Thoracic aorta endothelial cell (primary cell): Measurements from ENCODE around the gene AKR1C8. TPM values are rescaled to one million over a fixed set of nuclear protein-coding genes. Genes with fewer than 3 reads are reported as not detected.

ENCODE experiments used
- total RNA-seq: library from RNA; depleted of rRNA; stranded (reverse); fragments of >200 nt; gene quantifications from 2 replicates; pipeline ENCODE4 v1.2.3, GENCODE V29; 2012

Gene AKR1C8
- not detected in 2 replicates for total RNA-seq

DNA sequence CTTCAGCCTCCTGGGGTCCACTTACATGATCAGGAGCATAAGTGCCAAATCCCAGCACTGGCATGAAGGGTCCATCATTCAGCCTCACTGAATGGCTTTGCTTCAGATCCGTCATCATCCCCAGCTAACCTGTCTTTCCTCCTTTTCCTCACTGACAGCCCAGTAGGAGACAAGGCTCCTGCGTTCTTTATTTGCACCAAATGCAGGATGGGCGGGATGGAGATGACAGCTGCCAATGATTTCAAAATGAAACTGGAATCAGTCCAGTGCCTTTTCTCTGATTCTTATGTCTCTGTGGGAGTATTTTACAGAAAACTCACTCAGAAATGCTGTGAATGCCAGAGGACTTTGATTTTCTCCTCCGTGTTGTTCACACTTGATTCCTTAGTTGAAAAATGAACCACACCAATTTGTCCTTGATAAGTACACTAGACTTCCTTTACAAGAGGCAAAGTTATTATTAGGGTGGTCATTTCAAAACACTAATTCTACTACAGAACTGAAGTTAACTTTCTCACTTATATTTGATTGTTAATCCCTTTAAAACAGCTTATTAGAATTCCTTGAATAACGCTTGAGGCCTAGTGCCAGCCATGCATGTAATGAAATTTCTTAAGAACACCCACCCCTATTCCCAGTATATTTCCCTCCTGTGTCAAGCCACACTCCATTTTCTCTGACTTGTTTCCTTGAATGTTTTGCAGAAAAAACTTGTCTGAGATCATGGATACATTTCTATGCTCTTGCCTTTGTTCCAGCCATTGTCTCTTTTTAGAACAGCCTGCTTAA, at the start of gene AKR1C8:
Gene AKR1C8 (minus strand): TSS at position 164 of the 789 bp plus-strand sequence. CDS start 46 bp downstream, at position 118.

GRCh38 chr10:5196702-5197113, 11.8 kb upstream of the AKR1C8 start, which contains the start of gene AKR1C4:
TSS of gene AKR1C4 (plus strand) at chr10:5196837. CDS start at chr10:5196868, 31 bp downstream.

Other genes starting within 250 kb of the AKR1C8 start
- 1.1 and 7.2 TPM in 2 replicates for gene AKR1C1, start 221.7 kb downstream of the AKR1C8 start, total RNA-seq
- gene AKR1C2, start 181.3 kb downstream of the AKR1C8 start, total RNA-seq, result 2.0 and 2.2 TPM in 2 replicates
- gene AKR1C3, start 90.7 kb downstream of the AKR1C8 start, total RNA-seq, result 98.7 and 144 TPM in 2 replicates
- not detected in 2 replicates for gene AKR1C4, start 11.7 kb upstream of the AKR1C8 start, total RNA-seq
- not detected in 2 replicates for gene UCN3, start 179.8 kb upstream of the AKR1C8 start, total RNA-seq
- 0.57 and 0.66 TPM in 2 replicates for gene TUBAL3, start 219.7 kb upstream of the AKR1C8 start, total RNA-seq
- 47.5 and 60.5 TPM in 2 replicates for gene NET1, start 227.4 kb upstream of the AKR1C8 start, total RNA-seq